Nephron (organoid): ENCODE results near the gene LUC7L.
"Not testable (repeated sequence)": the region's sequence is repeated elsewhere in the genome, so short reads cannot be mapped to it uniquely, and the experiment has no call there.

ENCODE experiments used
- H3K27ac Mint-ChIP-seq, 3 experiments: 2 replicates each; pipeline ENCODE4 v1.8.0; 2020; ENCODE audit warnings: mixed read lengths in 3 of 3, mild to moderate bottlenecking in 2 of 3, moderate library complexity in 1 of 3
- H3K27me3 Mint-ChIP-seq: 2 replicates; pipeline ENCODE4 v1.8.0; 2021; ENCODE audit warnings: low read depth, mild to moderate bottlenecking, moderate library complexity, mixed read lengths
- H3K36me3 Mint-ChIP-seq: 2 replicates; pipeline ENCODE4 v1.8.0; 2020; ENCODE audit warnings: low read depth, mixed read lengths
- H3K4me1 Mint-ChIP-seq: 2 replicates; pipeline ENCODE4 v1.8.0; 2020; ENCODE audit warnings: mixed read lengths
- H3K4me3 Mint-ChIP-seq, 3 experiments: 2 replicates each; pipeline ENCODE4 v1.8.0; 2020; ENCODE audit warnings: mild to moderate bottlenecking in 3 of 3, mixed read lengths in 3 of 3, moderate library complexity in 2 of 3
- H3K9me3 Mint-ChIP-seq: 2 replicates; pipeline ENCODE4 v1.8.0; 2020; ENCODE audit warnings: mixed read lengths
- TF ChIP-seq, protein P1 (sequence below), 3 experiments: fragments of 200-600 bp; sonication (generic); IDR thresholded peaks; one replicate each; pipeline ENCODE4 v1.5.0; 2021; ENCODE audit warnings: antibody characterized with exemption in 3 of 3; ENCODE audit not compliant: unreplicated experiment in 3 of 3

The LUC7L gene

DNA sequence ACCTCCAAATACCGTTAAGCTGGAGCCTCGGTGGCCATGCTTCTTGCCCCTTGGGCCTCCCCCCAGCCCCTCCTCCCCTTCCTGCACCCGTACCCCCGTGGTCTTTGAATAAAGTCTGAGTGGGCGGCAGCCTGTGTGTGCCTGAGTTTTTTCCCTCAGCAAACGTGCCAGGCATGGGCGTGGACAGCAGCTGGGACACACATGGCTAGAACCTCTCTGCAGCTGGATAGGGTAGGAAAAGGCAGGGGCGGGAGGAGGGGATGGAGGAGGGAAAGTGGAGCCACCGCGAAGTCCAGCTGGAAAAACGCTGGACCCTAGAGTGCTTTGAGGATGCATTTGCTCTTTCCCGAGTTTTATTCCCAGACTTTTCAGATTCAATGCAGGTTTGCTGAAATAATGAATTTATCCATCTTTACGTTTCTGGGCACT, 51.8 kb downstream of the LUC7L start:
- Mint-ChIP-seq H3K4me1 (peaks cover 6% of the 10 kb centered on the region), H3K9me3 (peaks cover 4% of the 10 kb centered on the region), H3K36me3 (no peaks in the 10 kb centered on the region), H3K27me3 (peaks cover 65% of the 10 kb centered on the region), H3K27ac (no peak overlapping the region), H3K4me3 (peak overlapping the region; percentile 17 to 46 (median 20))
- TF ChIP-seq, protein P1, sequence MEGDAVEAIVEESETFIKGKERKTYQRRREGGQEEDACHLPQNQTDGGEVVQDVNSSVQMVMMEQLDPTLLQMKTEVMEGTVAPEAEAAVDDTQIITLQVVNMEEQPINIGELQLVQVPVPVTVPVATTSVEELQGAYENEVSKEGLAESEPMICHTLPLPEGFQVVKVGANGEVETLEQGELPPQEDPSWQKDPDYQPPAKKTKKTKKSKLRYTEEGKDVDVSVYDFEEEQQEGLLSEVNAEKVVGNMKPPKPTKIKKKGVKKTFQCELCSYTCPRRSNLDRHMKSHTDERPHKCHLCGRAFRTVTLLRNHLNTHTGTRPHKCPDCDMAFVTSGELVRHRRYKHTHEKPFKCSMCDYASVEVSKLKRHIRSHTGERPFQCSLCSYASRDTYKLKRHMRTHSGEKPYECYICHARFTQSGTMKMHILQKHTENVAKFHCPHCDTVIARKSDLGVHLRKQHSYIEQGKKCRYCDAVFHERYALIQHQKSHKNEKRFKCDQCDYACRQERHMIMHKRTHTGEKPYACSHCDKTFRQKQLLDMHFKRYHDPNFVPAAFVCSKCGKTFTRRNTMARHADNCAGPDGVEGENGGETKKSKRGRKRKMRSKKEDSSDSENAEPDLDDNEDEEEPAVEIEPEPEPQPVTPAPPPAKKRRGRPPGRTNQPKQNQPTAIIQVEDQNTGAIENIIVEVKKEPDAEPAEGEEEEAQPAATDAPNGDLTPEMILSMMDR (IDR thresholded peaks at IDR 0.05; ENCODE audit: unreplicated experiment in 3 of 3): no peak

DNA sequence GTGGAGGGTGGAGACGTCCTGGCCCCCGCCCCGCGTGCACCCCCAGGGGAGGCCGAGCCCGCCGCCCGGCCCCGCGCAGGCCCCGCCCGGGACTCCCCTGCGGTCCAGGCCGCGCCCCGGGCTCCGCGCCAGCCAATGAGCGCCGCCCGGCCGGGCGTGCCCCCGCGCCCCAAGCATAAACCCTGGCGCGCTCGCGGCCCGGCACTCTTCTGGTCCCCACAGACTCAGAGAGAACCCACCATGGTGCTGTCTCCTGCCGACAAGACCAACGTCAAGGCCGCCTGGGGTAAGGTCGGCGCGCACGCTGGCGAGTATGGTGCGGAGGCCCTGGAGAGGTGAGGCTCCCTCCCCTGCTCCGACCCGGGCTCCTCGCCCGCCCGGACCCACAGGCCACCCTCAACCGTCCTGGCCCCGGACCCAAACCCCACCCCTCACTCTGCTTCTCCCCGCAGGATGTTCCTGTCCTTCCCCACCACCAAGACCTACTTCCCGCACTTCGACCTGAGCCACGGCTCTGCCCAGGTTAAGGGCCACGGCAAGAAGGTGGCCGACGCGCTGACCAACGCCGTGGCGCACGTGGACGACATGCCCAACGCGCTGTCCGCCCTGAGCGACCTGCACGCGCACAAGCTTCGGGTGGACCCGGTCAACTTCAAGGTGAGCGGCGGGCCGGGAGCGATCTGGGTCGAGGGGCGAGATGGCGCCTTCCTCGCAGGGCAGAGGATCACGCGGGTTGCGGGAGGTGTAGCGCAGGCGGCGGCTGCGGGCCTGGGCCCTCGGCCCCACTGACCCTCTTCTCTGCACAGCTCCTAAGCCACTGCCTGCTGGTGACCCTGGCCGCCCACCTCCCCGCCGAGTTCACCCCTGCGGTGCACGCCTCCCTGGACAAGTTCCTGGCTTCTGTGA, 52.5 kb downstream of the LUC7L start, which contains the start of gene HBA1:
Gene HBA1, plus strand, starts transcription at position 204 of the 906 bp plus-strand sequence. Its CDS starts 37 bp downstream, at position 241.
- not testable (repeated sequence) for H3K9me3 Mint-ChIP-seq, H3K4me1 Mint-ChIP-seq, H3K27ac Mint-ChIP-seq, H3K36me3 Mint-ChIP-seq
- H3K4me3 Mint-ChIP-seq: peak within 1 kb of the TSS; percentile 17 to 46 (median 20)
- peaks cover 68% of the 10 kb centered on the region for H3K27me3 Mint-ChIP-seq

DNA sequence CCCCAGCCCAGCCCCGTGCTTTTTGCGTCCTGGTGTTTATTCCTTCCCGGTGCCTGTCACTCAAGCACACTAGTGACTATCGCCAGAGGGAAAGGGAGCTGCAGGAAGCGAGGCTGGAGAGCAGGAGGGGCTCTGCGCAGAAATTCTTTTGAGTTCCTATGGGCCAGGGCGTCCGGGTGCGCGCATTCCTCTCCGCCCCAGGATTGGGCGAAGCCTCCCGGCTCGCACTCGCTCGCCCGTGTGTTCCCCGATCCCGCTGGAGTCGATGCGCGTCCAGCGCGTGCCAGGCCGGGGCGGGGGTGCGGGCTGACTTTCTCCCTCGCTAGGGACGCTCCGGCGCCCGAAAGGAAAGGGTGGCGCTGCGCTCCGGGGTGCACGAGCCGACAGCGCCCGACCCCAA, 53.2 kb downstream of the LUC7L start:
- H3K9me3 Mint-ChIP-seq, H3K36me3 Mint-ChIP-seq, H3K27ac Mint-ChIP-seq: not testable (repeated sequence)

DNA sequence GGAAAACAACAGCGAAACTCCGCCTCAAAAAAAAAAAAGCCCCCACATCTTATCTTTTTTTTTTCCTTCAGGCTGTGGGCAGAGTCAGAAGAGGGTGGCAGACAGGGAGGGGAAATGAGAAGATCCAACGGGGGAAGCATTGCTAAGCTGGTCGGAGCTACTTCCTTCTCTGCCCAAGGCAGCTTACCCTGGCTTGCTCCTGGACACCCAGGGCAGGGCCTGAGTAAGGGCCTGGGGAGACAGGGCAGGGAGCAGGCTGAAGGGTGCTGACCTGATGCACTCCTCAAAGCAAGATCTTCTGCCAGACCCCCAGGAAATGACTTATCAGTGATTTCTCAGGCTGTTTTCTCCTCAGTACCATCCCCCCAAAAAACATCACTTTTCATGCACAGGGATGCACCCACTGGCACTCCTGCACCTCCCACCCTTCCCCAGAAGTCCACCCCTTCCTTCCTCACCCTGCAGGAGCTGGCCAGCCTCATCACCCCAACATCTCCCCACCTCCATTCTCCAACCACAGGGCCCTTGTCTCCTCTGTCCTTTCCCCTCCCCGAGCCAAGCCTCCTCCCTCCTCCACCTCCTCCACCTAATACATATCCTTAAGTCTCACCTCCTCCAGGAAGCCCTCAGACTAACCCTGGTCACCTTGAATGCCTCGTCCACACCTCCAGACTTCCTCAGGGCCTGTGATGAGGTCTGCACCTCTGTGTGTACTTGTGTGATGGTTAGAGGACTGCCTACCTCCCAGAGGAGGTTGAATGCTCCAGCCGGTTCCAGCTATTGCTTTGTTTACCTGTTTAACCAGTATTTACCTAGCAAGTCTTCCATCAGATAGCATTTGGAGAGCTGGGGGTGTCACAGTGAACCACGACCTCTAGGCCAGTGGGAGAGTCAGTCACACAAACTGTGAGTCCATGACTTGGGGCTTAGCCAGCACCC, 54.0 kb downstream of the LUC7L start:
- peaks cover 4% of the 10 kb centered on the region for H3K9me3 Mint-ChIP-seq
- peaks cover 79% of the 10 kb centered on the region for H3K27me3 Mint-ChIP-seq
- no peaks in the 10 kb centered on the region for H3K36me3 Mint-ChIP-seq

More for the DNA sequence above, 53.2 kb downstream of the LUC7L start:
- H3K4me1 Mint-ChIP-seq, H3K4me3 Mint-ChIP-seq: not testable (repeated sequence)
- H3K27me3 Mint-ChIP-seq: peaks cover 72% of the 10 kb centered on the region

DNA sequence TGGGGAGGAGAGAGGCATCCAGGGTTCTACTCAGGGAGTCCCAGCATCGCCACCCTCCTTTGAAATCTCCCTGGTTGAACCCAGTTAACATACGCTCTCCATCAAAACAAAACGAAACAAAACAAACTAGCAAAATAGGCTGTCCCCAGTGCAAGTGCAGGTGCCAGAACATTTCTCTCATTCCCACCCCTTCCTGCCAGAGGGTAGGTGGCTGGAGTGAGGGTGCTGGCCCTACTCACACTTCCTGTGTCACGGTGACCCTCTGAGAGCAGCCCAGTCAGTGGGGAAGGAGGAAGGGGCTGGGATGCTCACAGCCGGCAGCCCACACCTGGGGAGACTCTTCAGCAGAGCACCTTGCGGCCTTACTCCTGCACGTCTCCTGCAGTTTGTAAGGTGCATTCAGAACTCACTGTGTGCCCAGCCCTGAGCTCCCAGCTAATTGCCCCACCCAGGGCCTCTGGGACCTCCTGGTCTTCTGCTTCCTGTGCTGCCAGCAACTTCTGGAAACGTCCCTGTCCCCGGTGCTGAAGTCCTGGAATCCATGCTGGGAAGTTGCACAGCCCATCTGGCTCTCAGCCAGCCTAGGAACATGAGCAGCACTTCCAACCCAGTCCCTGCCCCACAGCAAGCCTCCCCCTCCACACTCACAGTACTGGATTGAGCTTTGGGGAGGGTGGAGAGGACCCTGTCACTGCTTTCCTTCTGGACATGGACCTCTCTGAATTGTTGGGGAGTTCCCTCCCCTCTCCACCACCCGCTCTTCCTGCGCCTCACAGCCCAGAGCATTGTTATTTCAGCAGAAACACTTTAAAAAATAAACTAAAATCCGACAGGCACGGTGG, 55.1 kb downstream of the LUC7L start:
- Mint-ChIP-seq H3K27me3 (peaks cover 80% of the 10 kb centered on the region), H3K4me3 (peak overlapping the region in 2 of 3 experiments; percentile 29 to 58)
- not testable (repeated sequence) for H3K27ac Mint-ChIP-seq, H3K9me3 Mint-ChIP-seq, H3K4me1 Mint-ChIP-seq, H3K36me3 Mint-ChIP-seq

More for the DNA sequence above, 54.0 kb downstream of the LUC7L start:
- H3K4me1 Mint-ChIP-seq: peaks cover 6% of the 10 kb centered on the region
- TF ChIP-seq, protein P1 (IDR thresholded peaks at IDR 0.05; ENCODE audit: unreplicated experiment in 3 of 3): no peak
- H3K4me3 Mint-ChIP-seq: no peak overlapping the region
- no peak overlapping the region for H3K27ac Mint-ChIP-seq

DNA sequence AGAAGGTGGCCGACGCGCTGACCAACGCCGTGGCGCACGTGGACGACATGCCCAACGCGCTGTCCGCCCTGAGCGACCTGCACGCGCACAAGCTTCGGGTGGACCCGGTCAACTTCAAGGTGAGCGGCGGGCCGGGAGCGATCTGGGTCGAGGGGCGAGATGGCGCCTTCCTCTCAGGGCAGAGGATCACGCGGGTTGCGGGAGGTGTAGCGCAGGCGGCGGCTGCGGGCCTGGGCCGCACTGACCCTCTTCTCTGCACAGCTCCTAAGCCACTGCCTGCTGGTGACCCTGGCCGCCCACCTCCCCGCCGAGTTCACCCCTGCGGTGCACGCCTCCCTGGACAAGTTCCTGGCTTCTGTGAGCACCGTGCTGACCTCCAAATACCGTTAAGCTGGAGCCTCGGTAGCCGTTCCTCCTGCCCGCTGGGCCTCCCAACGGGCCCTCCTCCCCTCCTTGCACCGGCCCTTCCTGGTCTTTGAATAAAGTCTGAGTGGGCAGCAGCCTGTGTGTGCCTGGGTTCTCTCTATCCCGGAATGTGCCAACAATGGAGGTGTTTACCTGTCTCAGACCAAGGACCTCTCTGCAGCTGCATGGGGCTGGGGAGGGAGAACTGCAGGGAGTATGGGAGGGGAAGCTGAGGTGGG, 55.9 kb downstream of the LUC7L start:
- not testable (repeated sequence) for H3K27ac Mint-ChIP-seq, H3K4me3 Mint-ChIP-seq, H3K4me1 Mint-ChIP-seq, H3K9me3 Mint-ChIP-seq, H3K36me3 Mint-ChIP-seq
- H3K27me3 Mint-ChIP-seq: peaks cover 80% of the 10 kb centered on the region

DNA sequence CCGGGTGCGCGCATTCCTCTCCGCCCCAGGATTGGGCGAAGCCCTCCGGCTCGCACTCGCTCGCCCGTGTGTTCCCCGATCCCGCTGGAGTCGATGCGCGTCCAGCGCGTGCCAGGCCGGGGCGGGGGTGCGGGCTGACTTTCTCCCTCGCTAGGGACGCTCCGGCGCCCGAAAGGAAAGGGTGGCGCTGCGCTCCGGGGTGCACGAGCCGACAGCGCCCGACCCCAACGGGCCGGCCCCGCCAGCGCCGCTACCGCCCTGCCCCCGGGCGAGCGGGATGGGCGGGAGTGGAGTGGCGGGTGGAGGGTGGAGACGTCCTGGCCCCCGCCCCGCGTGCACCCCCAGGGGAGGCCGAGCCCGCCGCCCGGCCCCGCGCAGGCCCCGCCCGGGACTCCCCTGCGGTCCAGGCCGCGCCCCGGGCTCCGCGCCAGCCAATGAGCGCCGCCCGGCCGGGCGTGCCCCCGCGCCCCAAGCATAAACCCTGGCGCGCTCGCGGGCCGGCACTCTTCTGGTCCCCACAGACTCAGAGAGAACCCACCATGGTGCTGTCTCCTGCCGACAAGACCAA, 56.8 kb downstream of the LUC7L start, which contains the start of gene HBA2:
Gene HBA2, plus strand, starts transcription at position 503 of the 568 bp plus-strand sequence. Its CDS starts 37 bp downstream, at position 540.
- H3K4me3 Mint-ChIP-seq: not testable (repeated sequence)

More for the DNA sequence above, 56.8 kb downstream of the LUC7L start, which contains the start of gene HBA2:
- peaks cover 80% of the 10 kb centered on the region for H3K27me3 Mint-ChIP-seq
- not testable (repeated sequence) for H3K27ac Mint-ChIP-seq, H3K9me3 Mint-ChIP-seq, H3K36me3 Mint-ChIP-seq, H3K4me1 Mint-ChIP-seq
